ENCODE measurements around the gene ASB12.

Gene ASB12, protein sequence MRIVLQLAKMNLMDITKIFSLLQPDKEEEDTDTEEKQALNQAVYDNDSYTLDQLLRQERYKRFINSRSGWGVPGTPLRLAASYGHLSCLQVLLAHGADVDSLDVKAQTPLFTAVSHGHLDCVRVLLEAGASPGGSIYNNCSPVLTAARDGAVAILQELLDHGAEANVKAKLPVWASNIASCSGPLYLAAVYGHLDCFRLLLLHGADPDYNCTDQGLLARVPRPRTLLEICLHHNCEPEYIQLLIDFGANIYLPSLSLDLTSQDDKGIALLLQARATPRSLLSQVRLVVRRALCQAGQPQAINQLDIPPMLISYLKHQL

DNA sequence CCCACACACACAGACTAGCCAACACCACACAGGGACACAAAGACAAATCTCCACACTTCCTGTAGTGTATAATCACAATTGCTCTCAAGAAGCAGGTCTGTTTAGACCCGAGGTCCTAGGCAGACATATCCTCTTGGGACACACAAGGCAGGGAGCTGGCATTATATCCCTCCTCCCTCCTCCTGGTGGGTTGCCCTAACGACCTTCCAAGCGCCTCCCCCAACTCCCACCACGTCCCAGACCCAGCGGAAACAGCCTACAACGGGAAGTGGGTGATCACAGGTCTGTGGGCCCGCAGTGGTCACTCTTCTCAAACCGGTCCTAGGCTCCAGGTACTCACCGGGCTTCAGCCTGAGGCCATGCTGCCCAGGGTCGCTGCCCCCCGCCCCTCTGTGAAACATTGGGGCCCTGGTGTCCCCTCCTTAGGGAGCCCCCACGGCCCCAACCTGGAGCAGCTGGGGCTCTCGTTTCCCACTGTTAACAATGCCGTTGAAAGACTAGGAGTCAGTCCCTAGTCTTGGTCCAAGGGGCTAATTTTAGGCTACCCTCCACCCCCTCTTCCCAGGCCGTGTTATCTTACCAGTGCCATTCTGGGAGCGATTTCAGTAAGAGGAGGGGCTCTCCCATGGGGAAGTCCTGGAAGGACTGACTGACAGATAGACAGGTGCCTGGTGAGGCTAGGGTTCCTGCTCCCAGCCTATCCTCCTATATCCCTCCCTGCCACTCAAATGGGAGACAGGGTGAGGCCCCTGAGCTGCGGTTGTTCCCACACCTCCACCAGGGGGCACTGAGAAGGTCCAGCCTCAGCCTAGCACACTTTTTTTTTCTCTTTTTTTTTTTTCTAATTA is at the start of gene ASB12:
TSS of gene ASB12 (minus strand) at position 485 of the 848 bp plus-strand sequence. CDS start 4,957 bp downstream, outside the sequence.
- no peak for TF ChIP-seq GATA3 (IDR thresholded peaks at IDR 0.05; ENCODE audit: low read depth, low read length)
- no peak for TF ChIP-seq GATA2 (IDR thresholded peaks at IDR 0.05; ENCODE audit: low read depth, low read length)

DNA sequence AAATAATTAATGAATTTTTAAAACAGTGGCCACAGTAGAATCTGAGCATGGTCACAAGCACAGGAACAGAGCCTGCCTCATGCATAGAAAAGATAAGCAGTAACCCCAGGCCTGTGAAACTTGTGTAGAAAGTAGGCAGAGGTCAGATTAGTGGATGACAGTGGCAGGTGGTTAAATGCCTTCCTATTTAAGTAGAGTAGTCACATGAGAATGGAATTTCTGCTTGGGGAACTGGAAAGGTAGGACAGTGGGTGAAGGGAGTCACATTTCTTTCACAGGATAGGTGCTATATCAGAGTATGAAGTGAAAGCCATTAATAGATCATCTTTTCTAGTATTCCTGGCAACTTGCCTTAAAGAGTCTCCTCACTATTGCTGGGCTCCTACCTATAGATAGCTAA is 34.9 kb upstream of the ASB12 start:
- TF ChIP-seq GATA3 (IDR thresholded peaks at IDR 0.05; ENCODE audit: low read depth, low read length) = no peak
- no peak for TF ChIP-seq GATA2 (IDR thresholded peaks at IDR 0.05; ENCODE audit: low read depth, low read length)

DNA sequence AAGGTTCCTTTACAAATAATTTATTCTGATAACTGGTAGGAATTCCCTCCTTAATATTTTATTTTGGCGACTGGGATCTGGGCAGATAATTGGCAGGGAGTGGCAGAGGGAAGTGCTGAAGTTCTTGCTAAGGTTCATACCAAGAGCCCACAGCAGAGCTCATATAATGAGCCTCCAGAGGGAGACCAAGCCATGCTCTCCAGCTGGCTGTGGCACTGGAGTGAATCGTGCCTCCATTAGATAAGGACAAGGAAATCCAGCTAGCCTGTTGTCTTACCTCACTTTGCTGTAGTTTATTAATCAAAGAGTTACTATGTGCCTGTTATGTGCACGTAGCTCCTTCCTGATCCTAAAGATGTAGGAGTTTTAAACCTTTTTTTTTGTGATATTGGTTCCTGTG is 1.3 kb downstream of the ASB12 start:
- TF ChIP-seq GATA3 (IDR thresholded peaks at IDR 0.05; ENCODE audit: low read depth, low read length) = no peak
- no peak for TF ChIP-seq GATA2 (IDR thresholded peaks at IDR 0.05; ENCODE audit: low read depth, low read length)

DNA sequence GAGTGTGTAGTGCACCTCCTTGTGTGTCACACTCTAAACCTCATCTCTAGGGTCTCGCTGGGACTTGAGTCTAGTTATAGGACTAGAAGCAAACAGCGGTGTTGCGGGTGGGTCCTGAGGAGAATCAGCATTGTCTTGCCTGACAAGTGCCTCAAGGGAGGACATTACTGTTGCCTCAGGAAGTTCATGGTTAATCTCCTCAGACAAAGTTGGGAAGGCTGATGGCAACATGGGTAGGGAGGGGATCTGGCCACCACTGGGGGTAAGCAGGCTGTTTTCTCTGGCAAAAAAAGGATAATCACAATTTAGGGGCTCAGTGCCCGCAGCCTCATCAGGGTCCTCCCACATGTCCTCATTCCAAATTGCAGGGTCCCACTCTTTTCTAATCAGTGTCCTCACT is 12.4 kb downstream of the ASB12 start:
- TF ChIP-seq GATA3 (IDR thresholded peaks at IDR 0.05; ENCODE audit: low read depth, low read length) (no peak), GATA2 (IDR thresholded peaks at IDR 0.05; ENCODE audit: low read depth, low read length) (no peak)

DNA sequence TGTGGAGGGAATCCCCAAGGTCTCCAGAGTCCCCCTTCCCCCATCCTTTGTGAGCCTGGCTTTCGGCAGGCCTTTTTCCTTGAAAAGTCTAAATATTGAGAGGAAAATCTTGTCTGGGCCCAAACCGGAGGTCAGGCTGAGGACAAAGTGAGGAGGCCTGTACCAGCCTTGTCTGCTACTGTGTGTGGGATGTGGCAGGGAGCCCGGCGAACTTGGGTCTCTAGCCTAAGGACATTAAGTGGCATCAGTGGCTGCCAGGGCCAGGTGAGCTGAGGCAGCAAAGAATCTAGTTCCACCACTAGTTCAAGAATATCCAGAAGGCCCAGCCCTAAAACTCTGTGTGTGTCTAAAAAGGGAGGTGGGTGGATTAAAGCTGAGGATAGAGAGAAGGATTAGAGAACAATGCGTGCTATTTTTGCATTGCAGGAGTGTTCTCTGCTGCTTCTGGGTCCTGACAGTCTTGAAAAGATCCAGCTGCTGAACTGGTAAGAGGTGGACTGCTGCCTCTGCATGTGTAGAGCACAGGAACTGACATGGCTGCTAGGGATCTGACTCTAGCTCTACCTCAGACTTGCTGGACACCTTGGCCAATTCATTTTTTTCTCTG is 23.7 kb downstream of the ASB12 start:
- TF ChIP-seq GATA3 (IDR thresholded peaks at IDR 0.05; ENCODE audit: low read depth, low read length) (no peak), GATA2 (IDR thresholded peaks at IDR 0.05; ENCODE audit: low read depth, low read length) (no peak)

DNA sequence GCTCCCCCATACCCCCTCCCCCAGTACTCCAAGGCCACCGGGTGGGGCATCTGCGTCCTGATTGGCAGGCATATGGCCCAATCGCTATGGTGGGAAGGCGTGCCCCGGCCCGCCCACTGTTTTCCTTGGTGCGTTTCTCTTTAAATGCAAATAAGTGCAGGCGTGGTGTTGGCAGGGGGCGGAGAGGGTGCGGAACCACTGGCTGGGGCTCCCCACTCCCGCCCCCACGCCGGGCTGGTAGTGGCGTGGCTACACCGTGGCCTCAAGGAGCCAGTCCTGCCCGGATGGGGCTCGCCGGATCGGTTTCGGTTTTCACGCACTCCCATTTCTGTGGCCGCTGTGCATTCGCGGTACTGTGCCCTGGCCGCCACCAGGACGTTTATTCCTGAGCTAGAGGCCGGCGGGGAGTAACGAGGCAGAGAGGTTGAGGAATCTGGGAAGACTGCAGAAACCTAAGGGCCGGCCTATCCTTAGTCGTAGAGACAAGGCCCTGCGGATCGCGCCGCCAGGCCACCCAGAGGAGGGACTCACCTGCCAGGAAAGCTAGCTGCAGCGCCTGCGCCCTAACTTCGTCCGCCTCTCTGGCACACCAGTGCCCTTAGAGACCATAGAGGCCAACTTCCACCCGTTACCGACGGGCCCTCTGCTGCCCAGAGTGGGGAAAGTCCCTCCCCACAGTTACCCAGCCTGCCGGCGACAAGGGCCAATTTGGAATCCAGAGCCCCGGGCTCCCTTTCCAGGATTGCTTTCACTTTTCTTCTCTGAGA is 24.5 kb downstream of the ASB12 start:
- TF ChIP-seq GATA3 (IDR thresholded peaks at IDR 0.05; ENCODE audit: low read depth, low read length) = no peak
- TF ChIP-seq GATA2 (IDR thresholded peaks at IDR 0.05; ENCODE audit: low read depth, low read length) = no peak

DNA sequence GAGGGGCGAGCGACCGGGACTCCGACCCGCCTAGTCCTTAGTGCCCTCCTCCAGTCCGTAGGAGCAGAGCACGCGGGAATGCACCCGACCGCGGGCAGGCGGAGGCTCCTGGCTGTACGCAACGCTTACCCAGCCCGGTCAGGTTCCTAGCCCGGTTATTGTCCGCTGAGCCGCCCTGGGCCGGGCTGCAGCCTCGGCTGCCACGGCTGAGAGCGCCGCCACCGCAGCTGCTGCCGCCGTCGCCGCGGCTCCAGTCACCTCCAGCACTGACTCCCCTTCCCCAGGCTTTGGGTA is 25.0 kb downstream of the ASB12 start, which contains the start of gene AMER1:
TSS of gene AMER1 (minus strand) at position 268 of the 294 bp plus-strand sequence. CDS start 12,422 bp downstream, outside the sequence.
- TF ChIP-seq GATA3 (IDR thresholded peaks at IDR 0.05; ENCODE audit: low read depth, low read length) (no peak), GATA2 (IDR thresholded peaks at IDR 0.05; ENCODE audit: low read depth, low read length) (no peak)

DNA sequence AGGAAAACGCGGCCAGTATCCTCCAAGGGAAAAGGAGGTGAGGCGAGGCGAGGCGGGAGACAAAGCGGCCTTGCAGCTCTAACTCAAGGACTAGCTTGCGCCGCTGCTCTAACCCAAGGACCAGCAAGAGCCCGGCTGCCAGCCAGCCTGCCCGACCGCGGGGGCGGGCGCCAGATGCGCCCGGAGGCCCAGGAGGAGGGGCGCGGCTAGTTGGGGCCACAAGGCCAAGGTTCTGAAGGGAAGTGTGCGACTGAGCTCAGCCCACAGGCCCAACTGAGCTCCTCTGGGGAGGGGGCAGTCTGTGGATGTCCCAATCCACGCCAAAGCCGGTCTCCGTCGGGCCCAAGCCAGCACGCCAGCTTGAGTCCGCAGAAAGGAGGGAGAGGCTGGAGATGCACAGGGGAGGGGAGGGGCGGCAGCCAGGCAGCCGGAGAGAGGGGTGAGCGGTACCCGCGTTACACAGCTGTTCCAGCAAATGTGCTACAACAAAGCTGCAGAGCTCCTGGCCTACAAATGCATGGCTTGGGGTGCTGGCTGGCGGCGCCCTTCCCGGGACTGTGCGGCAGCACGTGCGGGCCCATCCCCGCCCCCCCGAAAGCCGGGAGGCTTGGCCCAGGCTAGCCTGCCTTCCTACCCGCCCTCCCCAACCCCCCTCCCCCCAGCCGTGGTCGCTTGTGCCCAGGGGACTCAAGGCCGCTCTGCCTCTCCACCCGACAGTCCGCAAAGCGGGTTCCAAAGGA is 25.5 kb downstream of the ASB12 start:
- no peak for TF ChIP-seq GATA3 (IDR thresholded peaks at IDR 0.05; ENCODE audit: low read depth, low read length)
- no peak for TF ChIP-seq GATA2 (IDR thresholded peaks at IDR 0.05; ENCODE audit: low read depth, low read length)

DNA sequence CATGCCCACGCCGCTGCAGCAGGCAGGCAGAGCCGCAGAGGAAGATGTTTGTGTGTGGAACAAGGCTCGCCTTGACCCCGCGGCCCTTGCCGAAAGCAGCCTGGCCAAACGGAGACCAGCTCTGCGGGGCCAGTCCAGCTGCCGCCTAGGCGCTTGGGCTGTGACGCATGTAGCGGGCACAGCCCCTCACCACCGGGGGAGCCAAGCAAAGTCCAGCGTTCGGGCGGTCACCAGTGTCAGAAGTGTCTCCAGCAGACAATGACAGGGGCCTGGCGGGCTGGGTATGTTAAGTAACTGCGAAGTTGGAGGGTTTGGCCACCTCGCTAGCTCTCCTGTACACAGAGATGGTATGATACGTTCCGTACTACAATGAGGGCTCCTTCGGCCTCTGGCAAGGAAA is 26.2 kb downstream of the ASB12 start:
- no peak for TF ChIP-seq GATA2 (IDR thresholded peaks at IDR 0.05; ENCODE audit: low read depth, low read length)
- no peak for TF ChIP-seq GATA3 (IDR thresholded peaks at IDR 0.05; ENCODE audit: low read depth, low read length)

DNA sequence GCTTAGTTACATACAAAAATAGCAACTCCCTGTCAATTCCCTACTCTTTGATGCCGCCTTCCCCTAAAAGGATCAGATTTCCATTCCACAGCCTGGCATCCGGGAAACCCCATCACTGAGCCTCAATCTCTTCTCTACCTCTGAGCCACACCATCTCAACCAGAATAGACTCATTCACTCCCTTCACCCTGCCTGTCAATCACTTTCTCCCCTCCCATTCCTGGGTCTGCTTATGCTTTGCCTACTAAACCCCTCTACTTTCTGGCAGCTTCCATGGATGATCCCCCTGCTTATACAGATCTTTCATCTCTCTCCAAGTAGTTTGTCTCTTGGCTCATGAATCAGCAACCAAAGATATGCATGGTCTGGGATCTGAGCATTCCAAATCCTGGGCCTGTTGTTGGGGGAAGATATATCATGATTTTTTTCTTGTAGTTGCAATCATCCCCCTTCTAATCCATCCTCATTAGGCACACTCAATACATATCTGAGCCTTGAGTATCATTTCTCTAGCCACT is 27.5 kb downstream of the ASB12 start:
- no peak for TF ChIP-seq GATA2 (IDR thresholded peaks at IDR 0.05; ENCODE audit: low read depth, low read length)
- TF ChIP-seq GATA3 (IDR thresholded peaks at IDR 0.05; ENCODE audit: low read depth, low read length) = no peak

DNA sequence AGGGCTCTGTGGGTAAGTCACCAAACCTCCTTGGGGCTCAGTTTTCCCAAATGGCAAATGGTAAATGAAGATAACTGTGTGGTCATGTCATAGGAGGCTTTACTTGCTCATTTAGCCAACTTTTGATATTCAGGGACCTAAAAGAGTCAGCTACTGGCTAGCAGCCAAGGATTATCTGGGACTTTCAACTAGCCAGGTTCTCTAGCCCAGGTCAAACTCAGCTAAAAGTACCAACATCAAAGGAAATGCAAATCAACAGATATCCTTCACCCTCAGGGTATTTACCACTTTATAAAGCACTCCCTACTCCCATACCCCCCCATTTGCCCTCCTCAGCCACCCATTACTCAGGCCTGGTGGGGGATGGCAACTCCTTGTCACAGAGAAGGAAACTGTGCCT is 32.4 kb downstream of the ASB12 start:
- no peak for TF ChIP-seq GATA3 (IDR thresholded peaks at IDR 0.05; ENCODE audit: low read depth, low read length)
- no peak for TF ChIP-seq GATA2 (IDR thresholded peaks at IDR 0.05; ENCODE audit: low read depth, low read length)

DNA sequence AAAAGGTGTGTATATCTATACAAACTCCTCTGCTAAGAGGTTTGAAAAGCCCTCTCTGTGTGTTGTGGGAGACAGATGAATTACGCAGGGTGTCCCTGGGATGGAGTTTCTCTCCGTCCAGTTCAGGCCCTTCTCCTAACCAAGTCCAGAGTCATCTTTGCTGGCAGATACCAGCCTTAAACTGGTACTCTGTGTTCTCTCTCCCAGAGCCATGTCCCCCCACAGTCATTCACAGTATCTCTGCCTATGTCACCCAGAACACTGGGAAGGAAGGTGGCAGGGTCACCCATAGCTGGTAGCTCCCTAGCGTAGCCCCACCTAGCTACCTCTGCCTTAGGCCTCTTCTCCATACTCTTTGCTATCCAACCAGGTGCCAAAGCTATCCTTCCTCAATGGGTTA is 33.8 kb downstream of the ASB12 start:
- no peak for TF ChIP-seq GATA2 (IDR thresholded peaks at IDR 0.05; ENCODE audit: low read depth, low read length)
- TF ChIP-seq GATA3 (IDR thresholded peaks at IDR 0.05; ENCODE audit: low read depth, low read length) = no peak

DNA sequence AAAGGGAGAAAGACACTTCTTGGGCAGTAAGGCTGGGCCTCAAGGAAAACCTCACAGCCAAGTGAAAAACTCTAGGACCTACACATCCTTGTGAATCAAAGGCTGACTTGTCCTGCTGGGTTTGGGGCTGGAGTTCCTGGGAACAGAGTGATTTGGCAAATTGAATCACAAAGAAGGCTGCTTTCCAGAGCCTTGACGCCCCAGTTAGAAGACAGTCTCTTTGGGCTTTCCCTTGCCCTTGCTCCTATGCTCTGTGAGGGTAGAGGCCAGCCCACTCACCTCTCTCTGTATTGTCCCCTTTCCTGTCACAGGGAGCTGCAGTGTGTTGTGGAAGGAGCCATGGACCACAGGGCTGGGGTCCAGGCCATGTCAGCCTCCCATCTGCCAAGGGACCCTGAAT is 34.5 kb downstream of the ASB12 start:
- TF ChIP-seq GATA3 (IDR thresholded peaks at IDR 0.05; ENCODE audit: low read depth, low read length) (no peak), GATA2 (IDR thresholded peaks at IDR 0.05; ENCODE audit: low read depth, low read length) (no peak)
